Vagina (tissue), 2 donors: ENCODE results near the gene CISTR. TPM values are rescaled to one million over a fixed set of nuclear protein-coding genes. Genes with fewer than 3 reads are reported as not detected.

Source experiments
- DNase-seq, 2 donors: peaks; one replicate each; pipeline ENCODE4 v3.0.0-alpha.2; 2017; ENCODE audit errors: extremely low spot score in 2 of 2
- H3K27ac ChIP-seq: fragments of 200-600 bp; sonication (generic); one replicate; pipeline ENCODE4 v1.5.1; 2019
- H3K27me3 ChIP-seq: fragments of 200-600 bp; sonication (generic); one replicate; pipeline ENCODE4 v1.5.1; 2019
- H3K36me3 ChIP-seq, 2 donors: fragments of 200-600 bp; sonication (generic); one replicate each; pipeline ENCODE4 v1.5.1; 2017 to 2019
- H3K4me1 ChIP-seq: fragments of 200-600 bp; sonication (generic); one replicate; pipeline ENCODE4 v1.5.1; 2019
- H3K4me3 ChIP-seq, 2 donors: fragments of 200-600 bp; sonication (generic); 1 replicate in 1 of 2; 2 replicates in 1 of 2; pipeline ENCODE4 v1.5.1; 2016 to 2019
- H3K9me3 ChIP-seq: fragments of 200-600 bp; sonication (generic); one replicate; pipeline ENCODE4 v1.5.1; 2019
- CTCF ChIP-seq, 3 experiments: fragments of 450-650 bp in 2 of 3; fragments of 200-600 bp in 1 of 3; sonication (generic) in 1 of 3; IDR thresholded peaks; one replicate each; pipeline ENCODE4 v1.5.1; 2017 to 2019; ENCODE audit warnings: antibody characterized with exemption in 3 of 3, mild to moderate bottlenecking in 2 of 3, moderate library complexity in 2 of 3
- POLR2A ChIP-seq, 2 donors: fragments of 450-650 bp; IDR thresholded peaks; one replicate each; pipeline ENCODE4 v1.6.1; 2017; ENCODE audit warnings: antibody characterized with exemption in 2 of 2, mild to moderate bottlenecking in 2 of 2, moderate library complexity in 2 of 2
- POLR2AphosphoS5 ChIP-seq, 2 donors: sonication (generic); formaldehyde crosslinking; IDR thresholded peaks; one replicate each; pipeline ENCODE4 v1.9.0; 2017; ENCODE audit warnings: antibody characterized with exemption in 2 of 2, mild to moderate bottlenecking in 2 of 2, low read depth in 1 of 2; ENCODE audit not compliant: insufficient read depth in 1 of 2
- intact Hi-C: fragments of 100-400 bp; cut with DNase I; formaldehyde crosslinking; loops from one replicate; pipeline ENCODE4 v1.15.1; 2023
- total RNA-seq: library from RNA; depleted of rRNA; stranded (reverse); fragments of >200 nt; gene quantifications from one replicate; pipeline ENCODE4 v1.2.3, GENCODE V29; 2016

Gene CISTR
- total RNA-seq, 1 donor from 2014 or later = not detected

GRCh38 chr12:53739214-53740129 is 12.3 kb downstream of the CISTR start:
- intact Hi-C loops = no loop called here
- DNase-seq = no peak
- no peaks in the 10 kb centered on the region for H3K9me3 ChIP-seq
- H3K27ac ChIP-seq = no peak overlapping the region
- H3K36me3 ChIP-seq = no peaks in the 10 kb centered on the region
- no peaks in the 10 kb centered on the region for H3K27me3 ChIP-seq
- H3K4me3 ChIP-seq = peak overlapping the region in 1 of 2 donors; percentile 28
- TF ChIP-seq POLR2AphosphoS5 (IDR thresholded peaks at IDR 0.05; ENCODE audit: insufficient read depth in 1 of 2, low read depth in 1 of 2) = no peak
- TF ChIP-seq CTCF (IDR thresholded peaks at IDR 0.05) = no peak
- no peak for TF ChIP-seq POLR2A (IDR thresholded peaks at IDR 0.05)
- H3K4me1 ChIP-seq = peaks cover 22% of the 10 kb centered on the region

GRCh38 chr12:53738406-53739213 is 13.2 kb downstream of the CISTR start:
- no peak for TF ChIP-seq CTCF (IDR thresholded peaks at IDR 0.05)
- no peak for TF ChIP-seq POLR2AphosphoS5 (IDR thresholded peaks at IDR 0.05; ENCODE audit: insufficient read depth in 1 of 2, low read depth in 1 of 2)
- no peak for TF ChIP-seq POLR2A (IDR thresholded peaks at IDR 0.05)
- Histone ChIP-seq H3K9me3 (no peaks in the 10 kb centered on the region), H3K4me1 (peaks cover 22% of the 10 kb centered on the region), H3K27ac (no peak overlapping the region), H3K27me3 (no peaks in the 10 kb centered on the region), H3K36me3 (no peaks in the 10 kb centered on the region), H3K4me3 (peak overlapping the region in 1 of 2 donors; percentile 6)
- no peak for DNase-seq
- intact Hi-C loops = no loop called here

- intact Hi-C loops = no loop called here
- Histone ChIP-seq H3K36me3 (no peaks in the 10 kb centered on the region), H3K9me3 (no peaks in the 10 kb centered on the region), H3K27me3 (no peaks in the 10 kb centered on the region), H3K27ac (no peak overlapping the region), H3K4me3 (no peak overlapping the region), H3K4me1 (peaks cover 22% of the 10 kb centered on the region)
- TF ChIP-seq POLR2A (IDR thresholded peaks at IDR 0.05) (no peak), CTCF (IDR thresholded peaks at IDR 0.05) (no peak), POLR2AphosphoS5 (IDR thresholded peaks at IDR 0.05; ENCODE audit: insufficient read depth in 1 of 2, low read depth in 1 of 2) (no peak)
- no peak for DNase-seq
Observed at GRCh38 chr12:53737951-53738405, 13.8 kb downstream of the CISTR start.

GRCh38 chr12:53737093-53737808 is 14.5 kb downstream of the CISTR start:
- Histone ChIP-seq H3K4me3 (no peak overlapping the region), H3K27ac (no peak overlapping the region), H3K36me3 (no peaks in the 10 kb centered on the region), H3K9me3 (no peaks in the 10 kb centered on the region), H3K4me1 (peaks cover 22% of the 10 kb centered on the region), H3K27me3 (no peaks in the 10 kb centered on the region)
- DNase-seq = no peak
- intact Hi-C loops = no loop called here
- TF ChIP-seq POLR2AphosphoS5 (IDR thresholded peaks at IDR 0.05; ENCODE audit: insufficient read depth in 1 of 2, low read depth in 1 of 2) (no peak), CTCF (IDR thresholded peaks at IDR 0.05) (no peak), POLR2A (IDR thresholded peaks at IDR 0.05) (no peak)
